Hepatocyte (in vitro differentiated cells): ENCODE results near the gene HIP1R.

ENCODE experiments used
- CTCF ChIP-seq: fragments of 200-600 bp; sonication (generic); IDR thresholded peaks from 2 replicates; pipeline ENCODE4 v1.5.1; 2016; ENCODE audit warnings: antibody characterized with exemption, mild to moderate bottlenecking; ENCODE audit not compliant: poor library complexity
- EZH2phosphoT487 ChIP-seq: fragments of 200-600 bp; sonication (generic); IDR thresholded peaks from one replicate; pipeline ENCODE4 v1.6.1; 2018; ENCODE audit warnings: antibody characterized with exemption, mild to moderate bottlenecking, low read depth, moderate library complexity; ENCODE audit not compliant: unreplicated experiment, severe bottlenecking

DNA sequence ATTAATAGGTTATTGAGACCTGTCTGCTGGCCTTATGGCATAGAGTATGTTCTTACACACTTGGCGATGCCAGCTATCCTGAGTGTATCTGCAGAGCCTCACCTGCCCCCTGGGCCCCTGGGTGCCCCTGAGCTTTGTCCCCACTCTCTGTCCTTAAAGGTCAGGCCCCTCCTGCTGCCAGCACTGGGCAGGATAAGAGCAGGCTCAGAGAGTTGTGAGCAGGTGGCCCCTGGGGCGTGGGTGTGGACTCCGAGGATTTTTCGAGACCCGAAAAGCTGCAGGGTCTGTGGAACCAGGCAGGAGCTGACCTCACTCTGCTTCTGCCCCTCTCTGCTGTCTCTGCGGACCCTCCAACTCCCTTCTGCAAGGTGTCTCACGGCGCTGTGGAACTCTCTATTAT, 8.2 kb downstream of the HIP1R start:
- TF ChIP-seq CTCF (no peak), EZH2phosphoT487 (no peak)
